HTR-8/SVneo (cell line): ENCODE measurements around the gene NCKAP5.

ENCODE experiments used
- DNase-seq: peaks from one replicate; pipeline ENCODE4 v3.0.0; 2011; ENCODE audit warnings: low spot score, mixed read lengths; ENCODE audit not compliant: insufficient read length
- FAIRE-seq: peaks from 2 replicates; lab custom pipeline; 2011; peaks lifted over from hg19 to GRCh38; lab: Jason Lieb, UNC

Gene NCKAP5

DNA sequence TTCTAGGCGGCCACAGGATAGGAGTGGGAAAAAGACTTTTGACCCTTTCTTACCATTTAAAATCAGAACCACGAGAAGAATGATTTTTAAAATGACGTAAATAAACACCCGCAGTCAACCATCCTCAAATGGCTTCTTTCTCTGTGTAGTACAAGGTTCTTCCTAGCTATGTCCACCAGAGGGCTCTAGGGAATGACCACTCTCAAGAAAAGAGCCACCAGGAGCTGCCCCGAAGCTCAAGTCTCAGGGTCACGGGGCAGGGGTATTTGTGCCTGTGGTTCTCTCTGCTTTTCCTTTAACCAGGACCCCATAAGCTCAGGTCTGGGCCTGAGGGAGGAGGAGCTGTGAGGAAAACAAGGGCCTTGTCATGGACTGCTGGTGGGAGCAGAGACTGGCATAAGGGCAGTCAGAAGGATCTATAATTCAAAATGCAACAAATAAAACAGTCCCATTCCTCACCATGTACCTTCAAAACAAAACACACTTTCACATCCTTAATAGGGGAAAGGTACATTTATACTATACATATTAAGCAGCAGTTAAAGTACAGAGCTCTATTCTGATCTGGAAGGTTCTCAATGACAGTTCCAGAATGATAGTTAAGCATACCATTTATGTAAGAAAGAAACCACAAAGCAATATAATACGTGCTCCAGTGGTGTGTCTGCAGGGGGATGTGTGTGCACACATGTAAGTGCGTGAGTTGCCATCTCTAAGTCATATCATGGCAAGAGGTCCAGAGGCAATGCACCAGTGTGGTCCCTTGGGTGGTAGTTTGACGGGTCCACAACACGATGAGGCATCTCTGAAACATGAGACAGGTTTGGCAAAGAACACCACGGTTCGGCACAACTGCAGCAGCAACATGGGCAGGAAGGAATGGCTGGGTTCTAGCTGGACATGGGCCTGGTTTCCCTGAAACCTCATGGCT, 916.9 kb downstream of the NCKAP5 start:
- FAIRE-seq (no peak), DNase-seq (peak; percentile 51)

DNA sequence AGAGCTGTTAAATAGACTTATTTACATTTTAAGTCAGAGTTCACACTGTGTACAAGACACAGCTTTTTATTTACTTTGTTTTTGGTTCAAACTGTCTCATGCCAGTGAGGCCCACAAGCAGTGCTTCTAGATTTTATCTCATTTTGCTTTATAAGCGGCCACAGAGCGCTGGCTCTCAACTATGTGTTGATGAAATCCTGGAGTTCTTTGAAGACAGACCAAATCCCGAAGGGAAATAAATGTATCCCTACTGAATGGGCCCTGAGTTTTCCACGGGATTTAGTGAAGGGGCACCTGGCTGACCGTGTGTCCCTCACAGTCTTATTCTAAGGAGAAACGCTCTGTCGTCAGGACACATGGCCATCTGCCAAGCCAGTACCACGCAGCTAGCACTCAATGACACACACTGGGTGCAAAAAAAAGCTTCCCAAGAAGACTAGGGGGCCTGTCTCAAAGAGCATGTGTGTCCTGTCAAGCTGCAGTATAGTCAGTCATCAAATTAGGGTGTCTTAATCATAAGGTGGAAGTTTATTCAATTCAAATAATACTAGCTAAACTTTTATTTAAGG, 921.6 kb downstream of the NCKAP5 start:
- DNase-seq, result no peak
- FAIRE-seq, result no peak

DNA sequence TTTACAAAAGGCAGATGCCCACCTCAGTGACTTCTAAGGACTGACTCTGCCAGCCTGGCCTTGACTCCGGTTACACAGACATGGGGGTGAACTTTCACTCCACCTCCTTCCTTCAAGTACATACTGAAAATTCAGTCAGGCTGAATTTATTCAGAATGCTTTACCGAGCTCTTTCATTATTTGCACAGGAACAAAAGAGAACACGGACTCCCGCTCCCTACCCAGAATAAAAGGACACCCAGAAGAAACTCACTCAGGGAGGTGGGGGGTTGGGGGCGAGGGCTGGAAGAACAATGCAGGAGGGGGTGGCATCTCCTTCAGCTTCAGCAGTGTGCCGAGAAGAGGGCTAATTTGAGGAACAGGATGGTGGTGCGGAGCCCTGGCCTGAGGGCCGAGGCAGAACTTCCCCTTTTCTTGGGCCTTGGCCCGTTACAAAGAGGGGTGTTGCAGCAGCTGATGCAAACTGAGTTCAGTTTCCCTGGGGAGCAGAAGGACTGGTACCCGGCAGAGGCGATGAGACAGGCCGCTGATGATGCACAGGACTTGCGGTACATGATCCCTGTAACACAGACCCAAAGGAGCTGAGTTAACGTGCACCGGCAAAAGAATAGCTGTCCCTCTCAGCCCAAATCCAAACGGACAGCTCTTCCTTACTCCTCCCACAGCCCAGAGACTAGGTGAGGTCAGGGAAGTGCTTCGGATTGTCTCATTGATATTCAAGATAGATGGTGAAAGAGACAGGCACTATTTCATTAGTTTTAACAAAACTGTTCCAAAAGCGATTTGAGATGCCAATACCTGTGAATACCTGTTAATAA, 922.3 kb downstream of the NCKAP5 start:
- DNase-seq, result no peak
- FAIRE-seq, result no peak

DNA sequence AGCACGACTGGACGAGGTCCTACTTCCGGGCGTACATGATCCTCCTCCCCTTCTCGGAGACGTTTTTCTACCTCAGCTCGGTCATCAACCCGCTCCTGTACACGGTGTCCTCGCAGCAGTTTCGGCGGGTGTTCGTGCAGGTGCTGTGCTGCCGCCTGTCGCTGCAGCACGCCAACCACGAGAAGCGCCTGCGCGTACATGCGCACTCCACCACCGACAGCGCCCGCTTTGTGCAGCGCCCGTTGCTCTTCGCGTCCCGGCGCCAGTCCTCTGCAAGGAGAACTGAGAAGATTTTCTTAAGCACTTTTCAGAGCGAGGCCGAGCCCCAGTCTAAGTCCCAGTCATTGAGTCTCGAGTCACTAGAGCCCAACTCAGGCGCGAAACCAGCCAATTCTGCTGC, 923.1 kb downstream of the NCKAP5 start:
- FAIRE-seq (no peak), DNase-seq (no peak)

DNA sequence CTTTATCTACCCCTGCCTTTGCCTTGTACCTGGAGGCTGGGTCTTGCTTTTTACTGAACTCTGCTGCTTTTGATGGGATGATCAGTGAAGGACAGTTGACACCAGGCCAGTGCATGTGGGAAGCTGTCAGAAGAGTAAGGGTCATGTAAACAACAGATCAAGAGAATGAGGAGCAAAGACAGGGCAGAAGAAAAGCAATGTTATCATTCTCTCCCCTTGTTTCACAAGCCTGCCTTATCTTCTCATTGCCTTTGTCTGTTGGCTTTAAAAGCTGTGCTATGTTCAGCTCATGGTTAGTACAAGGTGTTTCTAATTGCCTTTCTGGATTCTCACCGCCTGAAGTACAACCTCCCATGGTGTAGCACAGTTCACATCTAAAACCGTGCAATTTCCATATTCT, 925.8 kb downstream of the NCKAP5 start:
- no peak for DNase-seq
- FAIRE-seq, result peak; percentile 4

DNA sequence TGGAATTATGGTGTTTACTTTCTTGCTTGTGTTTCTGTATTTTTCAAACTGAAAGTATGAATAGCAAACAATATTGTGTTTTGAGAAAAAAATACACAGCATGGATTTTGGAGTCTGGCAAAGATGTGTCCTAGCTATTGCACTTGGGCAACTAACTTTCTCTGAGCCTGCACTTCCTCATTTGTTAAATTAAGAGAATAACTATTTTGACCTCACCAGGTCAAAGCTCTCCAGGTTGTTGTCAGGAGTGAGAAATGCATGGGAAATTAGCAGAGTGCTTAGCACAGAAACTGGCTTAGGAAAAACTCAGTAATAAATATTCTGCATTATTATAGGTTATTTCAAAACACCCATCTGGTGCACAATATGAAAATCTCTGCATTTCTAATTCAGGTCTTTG, 926.4 kb downstream of the NCKAP5 start:
- DNase-seq (no peak), FAIRE-seq (no peak)

DNA sequence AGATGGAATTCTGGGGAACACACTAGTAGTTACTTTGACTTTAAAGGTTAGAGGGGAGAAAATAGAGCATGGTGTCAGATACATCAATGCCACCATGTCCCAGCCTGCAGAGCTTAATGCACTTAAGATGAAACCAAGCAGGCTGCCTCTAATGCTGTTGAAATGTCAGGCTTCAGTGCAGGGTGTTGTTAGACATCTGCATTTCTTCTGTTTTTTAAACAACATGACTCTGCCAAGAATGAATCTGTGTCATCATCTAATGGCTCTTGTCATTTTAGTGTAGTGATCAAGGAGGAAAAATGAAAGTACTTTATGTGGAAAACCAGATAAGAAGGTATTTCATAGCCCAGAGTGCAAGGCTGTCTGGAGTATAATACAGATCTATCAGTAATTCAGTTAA, 928.1 kb downstream of the NCKAP5 start:
- FAIRE-seq (no peak), DNase-seq (no peak)

DNA sequence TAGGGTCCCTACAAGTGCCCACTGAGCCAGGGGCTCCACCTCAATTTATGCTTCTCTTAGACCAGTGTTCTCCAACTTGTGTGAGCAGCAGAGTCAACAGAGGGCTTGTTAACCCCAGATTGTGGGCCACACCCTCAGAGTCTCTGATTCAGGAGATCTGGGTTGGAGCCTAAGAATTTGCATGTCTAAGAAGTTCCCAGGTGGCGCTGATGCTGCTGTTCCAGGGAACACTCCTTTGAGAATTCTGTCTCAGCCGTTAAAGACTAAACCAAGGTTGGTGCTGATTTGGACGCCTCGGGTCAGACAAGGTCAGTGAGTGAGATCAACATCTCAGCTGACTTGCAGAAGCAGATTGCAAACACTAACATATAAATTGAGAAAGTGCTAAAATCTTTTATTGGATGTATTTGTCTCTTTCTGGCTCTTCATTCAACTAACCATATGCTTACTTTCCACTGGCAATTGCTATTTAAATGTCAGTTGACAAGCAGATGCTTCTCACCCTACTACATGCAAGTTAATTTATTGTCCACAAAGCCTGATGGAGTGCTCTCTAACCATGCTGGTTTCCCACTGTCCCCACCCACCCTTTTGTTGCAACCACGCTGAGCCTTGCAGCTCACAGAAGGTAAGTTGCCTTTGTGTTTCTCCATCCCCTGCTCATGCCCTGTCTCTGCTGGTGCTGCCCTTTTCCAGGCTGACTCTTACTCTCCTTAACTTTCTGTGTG, 929.8 kb downstream of the NCKAP5 start:
- no peak for FAIRE-seq
- DNase-seq, result no peak

DNA sequence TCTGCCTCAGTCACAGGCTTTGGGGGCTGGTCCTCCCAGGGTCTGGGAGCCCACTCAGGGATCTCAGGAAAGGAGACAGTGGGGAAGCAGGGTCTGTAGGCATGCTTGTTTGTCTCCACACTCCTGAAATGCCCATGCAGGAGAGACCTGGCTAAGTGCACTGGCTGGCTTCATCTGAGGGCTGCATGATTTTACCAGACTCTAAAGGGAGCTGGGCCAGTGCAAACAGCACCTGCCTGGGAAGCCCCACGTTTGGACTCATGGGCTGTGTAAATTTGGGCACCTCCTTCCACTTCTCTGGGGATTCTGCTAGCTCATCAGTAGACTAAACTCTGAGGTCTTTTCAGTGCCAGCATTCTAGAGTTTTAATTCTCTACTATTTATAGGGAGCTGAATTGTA, 931.9 kb downstream of the NCKAP5 start:
- FAIRE-seq (no peak), DNase-seq (no peak)

DNA sequence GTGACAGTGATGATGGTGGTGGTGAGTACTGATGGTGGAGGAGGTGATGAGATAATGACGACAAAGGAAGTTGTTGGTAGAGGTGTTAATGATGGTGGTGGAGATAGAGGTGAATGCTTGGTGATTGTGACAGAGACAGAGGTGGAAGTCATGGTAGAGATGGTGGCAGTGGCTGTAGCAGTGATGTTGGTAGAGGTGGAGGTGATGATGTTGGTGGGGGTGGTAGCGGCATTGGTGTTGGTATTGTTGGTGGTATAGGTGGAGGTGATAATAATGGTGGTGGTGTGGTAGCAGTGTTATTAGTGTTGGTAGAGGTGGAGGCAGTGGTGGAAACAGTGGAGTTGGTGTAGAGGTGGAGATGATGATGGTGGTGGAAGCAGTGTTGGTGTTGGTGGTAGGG, 934.6 kb downstream of the NCKAP5 start:
- peak; percentile 84 for FAIRE-seq
- DNase-seq, result no peak

DNA sequence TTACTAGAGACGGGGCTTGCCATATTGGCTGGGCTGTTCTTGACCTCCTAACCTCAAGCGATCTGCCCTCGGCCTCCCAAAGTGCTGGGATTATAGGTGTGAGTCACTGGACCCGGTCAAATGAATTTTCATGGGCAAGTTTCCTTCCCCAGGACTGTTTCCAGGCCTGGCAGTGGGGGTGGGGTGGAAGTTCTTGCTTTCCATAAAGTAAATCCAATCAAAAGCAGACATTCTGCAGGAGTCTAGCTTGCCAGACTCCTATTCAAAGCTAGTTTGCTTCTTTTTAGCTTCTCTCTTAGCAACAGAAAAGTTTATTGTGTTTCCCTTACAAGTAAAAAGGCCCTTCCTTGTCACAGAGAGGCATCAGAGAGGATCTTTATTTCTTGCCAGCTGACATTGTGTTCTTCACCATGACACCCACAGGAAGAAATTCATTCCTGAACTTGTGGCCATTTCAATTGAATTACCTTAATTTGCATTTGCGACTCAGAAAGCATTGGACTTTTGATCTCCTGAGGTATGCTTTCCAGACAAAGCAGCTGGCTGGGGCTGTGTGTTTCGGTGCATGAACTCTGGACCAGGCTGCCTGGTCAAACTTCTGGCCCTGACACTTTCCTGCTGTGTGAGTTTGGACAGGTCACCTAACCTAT, 936.1 kb downstream of the NCKAP5 start:
- no peak for FAIRE-seq

DNA sequence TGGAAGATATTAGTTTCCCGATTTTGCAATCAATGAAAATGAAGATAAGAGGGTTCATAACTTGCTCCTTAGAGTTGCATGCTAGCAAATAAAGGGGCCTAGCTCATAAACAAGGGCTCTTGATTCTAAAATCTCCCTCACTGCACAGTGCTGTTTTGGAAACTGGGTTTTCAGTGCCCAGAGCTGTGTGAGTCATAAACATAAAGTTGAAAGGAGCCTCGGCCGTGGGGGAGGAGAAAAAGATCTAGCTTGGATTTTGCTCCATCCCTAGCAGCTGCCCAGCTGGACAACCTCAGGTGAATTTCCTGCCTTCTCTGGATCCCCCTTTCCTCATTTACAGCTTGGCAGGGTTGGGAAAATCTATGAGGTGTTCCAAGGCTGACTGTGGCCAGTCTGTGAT, 940.7 kb downstream of the NCKAP5 start:
- no peak for FAIRE-seq
- no peak for DNase-seq

More for the DNA sequence above, 936.1 kb downstream of the NCKAP5 start:
- DNase-seq, result no peak

DNA sequence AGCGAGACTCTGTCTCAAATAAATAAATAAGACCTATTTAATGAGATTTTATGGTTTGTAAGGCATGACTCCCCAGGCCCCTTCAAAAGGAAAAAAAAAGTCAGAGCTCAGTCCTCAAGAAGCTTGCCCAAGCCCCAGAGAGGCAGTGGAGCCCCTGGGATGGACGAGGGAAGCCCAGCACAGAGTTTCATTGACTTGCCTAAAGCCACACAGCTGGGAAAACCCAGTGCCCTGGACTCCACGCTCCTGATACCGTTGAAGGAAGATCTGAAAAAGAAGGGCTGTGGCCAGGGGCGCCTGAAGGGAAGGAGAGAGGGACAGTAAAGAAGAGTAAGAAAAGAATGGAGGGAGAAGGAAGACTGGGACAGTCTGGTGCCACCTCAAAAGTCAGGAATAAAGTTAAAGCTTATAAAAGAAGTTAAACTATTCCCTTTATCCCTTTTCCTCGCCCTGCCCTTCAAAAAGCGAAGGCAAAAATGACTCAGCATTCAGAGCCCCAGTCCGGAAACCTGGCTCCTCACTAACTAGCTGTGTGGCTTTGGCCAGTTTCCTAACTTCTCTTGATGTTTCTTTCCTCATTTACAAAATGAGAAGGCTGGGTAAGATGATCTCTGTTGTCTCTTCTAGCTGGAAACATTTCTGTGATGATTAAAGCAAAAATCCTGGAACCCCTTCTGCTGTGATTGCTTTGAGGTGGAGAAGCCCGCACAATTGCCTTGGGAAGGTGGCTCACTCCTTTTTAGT, 945.0 kb downstream of the NCKAP5 start:
- FAIRE-seq (no peak), DNase-seq (no peak)
